Caco-2 (cell line): ENCODE measurements around the gene NOX4. TPM values are rescaled to one million over a fixed set of nuclear protein-coding genes. Genes with fewer than 3 reads are reported as not detected.

Experiments used
- BruUV-seq: library from RNA; stranded (reverse); fragments of 400-500 nt; replicated peaks from 2 replicates; lab custom pipeline; 2021; lab: Mats Ljungman, UMichigan
- CTCF ChIA-PET: fragments of 300-600 bp; sonication (Branson Sonifier 250); formaldehyde crosslinking; loops from one replicate; lab custom pipeline; 2022; ENCODE audit warnings: antibody characterized with exemption; lab: Charles Lee
- POLR2A ChIA-PET: fragments of 300-600 bp; sonication (Branson Sonifier 250); formaldehyde crosslinking; loops from one replicate; lab custom pipeline; 2022; ENCODE audit warnings: antibody characterized with exemption; lab: Charles Lee
- DNase-seq, 2 experiments: peaks; one replicate each; pipeline versions ENCODE4 v3.0.0 to v3.0.0-alpha.2; 2020 to 2022
- H3K27me3 ChIP-seq: replicated peaks from 2 replicates; pipeline ENCODE4 v1.6.0; 2011; ENCODE audit warnings: low read length; ENCODE audit not compliant: control insufficient read depth, insufficient read depth
- H3K36me3 ChIP-seq: 2 replicates; pipeline ENCODE4 v1.5.1; 2011; ENCODE audit warnings: low read length; ENCODE audit not compliant: control insufficient read depth, insufficient read depth
- H3K4me1 ChIP-seq: fragments of 250-450 bp; sonication (Bioruptor Pico); 2 replicates; pipeline ENCODE4 v1.5.1; 2020; ENCODE audit warnings: mild to moderate bottlenecking
- H3K4me3 ChIP-seq: 2 replicates; pipeline ENCODE4 v1.5.1; 2011; ENCODE audit warnings: low read depth, mild to moderate bottlenecking, control low read depth, low read length
- H3K9me3 ChIP-seq: fragments of 250-450 bp; sonication (Bioruptor Pico); 2 replicates; pipeline ENCODE4 v1.5.1; 2020; ENCODE audit warnings: mild to moderate bottlenecking, moderate library complexity
- H3K27ac Mint-ChIP-seq: one replicate; pipeline ENCODE4 v1.8.0; 2022; ENCODE audit warnings: mixed read lengths; ENCODE audit not compliant: unreplicated experiment
- H3K27me3 Mint-ChIP-seq: one replicate; pipeline ENCODE4 v1.8.0; 2022; ENCODE audit warnings: mixed read lengths; ENCODE audit not compliant: insufficient read depth, unreplicated experiment
- H3K36me3 Mint-ChIP-seq: one replicate; pipeline ENCODE4 v1.8.0; 2022; ENCODE audit warnings: mild to moderate bottlenecking, mixed read lengths; ENCODE audit not compliant: insufficient read depth, unreplicated experiment
- H3K4me1 Mint-ChIP-seq: one replicate; pipeline ENCODE4 v1.8.0; 2022; ENCODE audit warnings: low read depth, mixed read lengths; ENCODE audit not compliant: unreplicated experiment
- H3K4me3 Mint-ChIP-seq: one replicate; pipeline ENCODE4 v1.8.0; 2022; ENCODE audit warnings: mild to moderate bottlenecking, moderate library complexity, mixed read lengths; ENCODE audit not compliant: unreplicated experiment
- H3K9me3 Mint-ChIP-seq: one replicate; pipeline ENCODE4 v1.8.0; 2022; ENCODE audit warnings: mixed read lengths; ENCODE audit not compliant: unreplicated experiment
- CTCF ChIP-seq, 2 experiments: fragments of 200-600 bp in 1 of 2; IDR thresholded peaks; 1 replicate in 1 of 2; 2 replicates in 1 of 2; pipeline versions ENCODE4 v1.5.1 to v1.8.0; 2011 to 2022; ENCODE audit warnings: antibody characterized with exemption in 1 of 2, control low read depth in 1 of 2, inconsistent platforms in 1 of 2, low read depth in 1 of 2, low read length in 1 of 2, mild to moderate bottlenecking in 1 of 2, moderate library complexity in 1 of 2; ENCODE audit not compliant: insufficient read depth in 1 of 2, severe bottlenecking in 1 of 2, unreplicated experiment in 1 of 2
- intact Hi-C: fragments of 100-400 bp; cut with micrococcal nuclease; formaldehyde crosslinking; loops from one replicate; pipeline ENCODE4 v1.10.0; 2022; ENCODE audit not compliant: unreplicated experiment
- total RNA-seq: library from RNA; stranded (reverse); gene quantifications from 2 replicates; pipeline ENCODE4 v1.2.3, GENCODE V29; 2022

Gene NOX4
- total RNA-seq, 1 experiment from 2014 or later: not detected

GRCh38 chr11:89502301-89502700 lies 11.1 kb upstream of the NOX4 start:
- H3K36me3 Mint-ChIP-seq: no peaks in the 10 kb centered on the region
- peaks cover 6% of the 10 kb centered on the region; the same call in 1 of the 2 replicates for H3K4me1 ChIP-seq
- no peaks in the 10 kb centered on the region for H3K9me3 ChIP-seq
- no peak overlapping the region for H3K27ac Mint-ChIP-seq
- BruUV-seq: no TSS peak
- H3K4me1 Mint-ChIP-seq: peaks cover 14% of the 10 kb centered on the region
- H3K4me3 ChIP-seq: no peak overlapping the region
- no peaks in the 10 kb centered on the region for H3K36me3 ChIP-seq
- H3K27me3 ChIP-seq: no peaks in the 10 kb centered on the region
- H3K9me3 Mint-ChIP-seq: peaks cover 10% of the 10 kb centered on the region
- no peak for DNase-seq
- TF ChIP-seq CTCF (IDR thresholded peaks at IDR 0.05; ENCODE audit: insufficient read depth in 1 of 2, low read depth in 1 of 2, low read length in 1 of 2, severe bottlenecking in 1 of 2, unreplicated experiment in 1 of 2): no peak
- intact Hi-C loops: no loop called here
- no peaks in the 10 kb centered on the region for H3K27me3 Mint-ChIP-seq
- H3K4me3 Mint-ChIP-seq: no peak overlapping the region
- ChIA-PET CTCF (interaction anchor here (1.4 kb wide), 1 partner anchor 113 kb away, joined by 3 read pairs; no protein-coding TSS in a partner anchor), POLR2A (no interaction called here)

DNA sequence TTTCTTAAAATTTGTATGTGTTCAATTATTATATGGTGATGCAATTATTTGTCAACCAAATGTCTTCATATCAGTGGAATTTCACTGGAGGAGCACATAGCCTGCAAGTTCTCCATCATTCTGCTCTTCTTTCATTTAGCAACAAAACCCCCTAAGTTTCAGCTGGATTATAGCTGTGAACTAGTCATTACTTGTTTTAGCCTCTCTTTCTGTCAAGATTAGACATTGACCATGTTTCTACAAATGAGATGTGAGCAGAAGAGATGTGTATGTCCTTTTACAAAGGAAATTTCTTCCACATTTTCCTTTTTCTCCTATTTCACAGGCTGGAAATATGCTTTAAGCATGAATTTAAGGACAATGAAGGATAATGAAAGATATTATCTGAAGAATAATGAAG lies 9.2 kb upstream of the NOX4 start:
- no peak for TF ChIP-seq CTCF (IDR thresholded peaks at IDR 0.05; ENCODE audit: insufficient read depth in 1 of 2, low read depth in 1 of 2, low read length in 1 of 2, severe bottlenecking in 1 of 2, unreplicated experiment in 1 of 2)
- no peaks in the 10 kb centered on the region for H3K36me3 Mint-ChIP-seq
- Histone ChIP-seq H3K27me3 (no peaks in the 10 kb centered on the region), H3K4me3 (no peak overlapping the region), H3K4me1 (no peaks in the 10 kb centered on the region; the same call in 1 of the 2 replicates), H3K9me3 (no peaks in the 10 kb centered on the region), H3K36me3 (no peaks in the 10 kb centered on the region)
- POLR2A ChIA-PET: no interaction called here
- intact Hi-C loops: no loop called here
- no TSS peak for BruUV-seq
- H3K4me1 Mint-ChIP-seq: peaks cover 7% of the 10 kb centered on the region
- H3K9me3 Mint-ChIP-seq: no peaks in the 10 kb centered on the region
- H3K27me3 Mint-ChIP-seq: no peaks in the 10 kb centered on the region
- DNase-seq: no peak
- H3K4me3 Mint-ChIP-seq: no peak overlapping the region
- no peak overlapping the region for H3K27ac Mint-ChIP-seq
- CTCF ChIA-PET: no interaction called here

DNA sequence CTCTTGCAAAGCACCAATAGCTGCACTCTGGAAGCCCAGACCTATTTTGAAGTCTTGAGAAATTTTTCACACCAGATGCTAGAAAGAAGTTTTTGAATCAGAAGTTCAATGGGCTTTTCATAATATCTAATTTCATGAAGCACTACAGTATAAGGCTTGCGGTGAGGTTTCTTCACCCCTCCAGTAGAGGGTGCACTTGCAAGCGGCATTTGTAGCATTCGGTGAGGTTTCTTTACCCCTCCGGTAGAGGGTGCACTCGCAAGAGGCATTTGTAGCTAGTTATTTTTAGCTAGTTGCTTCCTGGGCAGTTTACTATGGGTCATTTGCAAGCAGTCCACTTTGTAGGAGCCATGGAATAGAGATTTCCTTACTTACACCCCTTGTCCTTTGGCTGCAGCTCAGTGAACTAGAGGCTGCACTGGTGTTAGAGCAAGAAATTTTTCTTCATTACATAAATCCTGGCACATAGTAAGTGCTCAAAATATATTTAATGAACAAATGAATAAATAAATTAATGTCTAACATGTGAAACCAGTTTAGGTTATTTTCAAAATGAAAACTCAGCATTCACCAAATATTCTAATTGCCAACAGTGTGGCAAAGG lies 7.8 kb upstream of the NOX4 start:
- Mint-ChIP-seq H3K9me3 (no peaks in the 10 kb centered on the region), H3K4me3 (no peak overlapping the region), H3K4me1 (peaks cover 3% of the 10 kb centered on the region), H3K27me3 (no peaks in the 10 kb centered on the region), H3K36me3 (no peaks in the 10 kb centered on the region), H3K27ac (no peak overlapping the region)
- Histone ChIP-seq H3K36me3 (no peaks in the 10 kb centered on the region), H3K9me3 (no peaks in the 10 kb centered on the region), H3K4me3 (no peak overlapping the region), H3K4me1 (no peaks in the 10 kb centered on the region), H3K27me3 (no peaks in the 10 kb centered on the region)
- DNase-seq: peak in 1 of 2 experiments; percentile 39
- peak; percentile 56 to 86 for TF ChIP-seq CTCF (IDR thresholded peaks at IDR 0.05; ENCODE audit: insufficient read depth in 1 of 2, low read depth in 1 of 2, low read length in 1 of 2, severe bottlenecking in 1 of 2, unreplicated experiment in 1 of 2)
- ChIA-PET POLR2A (no interaction called here), CTCF (interaction anchor here (0.6 to 1.0 kb wide), 4 partner anchors 9 to 116 kb away, joined by 3 to 4 read pairs (median 3); no protein-coding TSS in a partner anchor)
- intact Hi-C loops: loop anchor here (1.0 kb wide), 1 partner anchor 115 kb away; no protein-coding TSS in a partner anchor
- BruUV-seq: no TSS peak
